MM.1S (cell line): ENCODE data around the gene BTBD8.

Source experiments
- EZH2 ChIP-seq: fragments of 300-600 bp; sonication (generic); optimal IDR thresholded peaks from 2 replicates; pipeline ENCODE3; 2017; ENCODE audit warnings: low read depth, mild to moderate bottlenecking, antibody characterized with exemption, low read length, mixed read lengths
- TF ChIP-seq, protein P1 (sequence below): fragments of 300-600 bp; sonication (generic); IDR thresholded peaks from 2 replicates; pipeline ENCODE4 v1.5.1; 2016; ENCODE audit warnings: antibody characterized with exemption, low read length, mixed read lengths

DNA sequence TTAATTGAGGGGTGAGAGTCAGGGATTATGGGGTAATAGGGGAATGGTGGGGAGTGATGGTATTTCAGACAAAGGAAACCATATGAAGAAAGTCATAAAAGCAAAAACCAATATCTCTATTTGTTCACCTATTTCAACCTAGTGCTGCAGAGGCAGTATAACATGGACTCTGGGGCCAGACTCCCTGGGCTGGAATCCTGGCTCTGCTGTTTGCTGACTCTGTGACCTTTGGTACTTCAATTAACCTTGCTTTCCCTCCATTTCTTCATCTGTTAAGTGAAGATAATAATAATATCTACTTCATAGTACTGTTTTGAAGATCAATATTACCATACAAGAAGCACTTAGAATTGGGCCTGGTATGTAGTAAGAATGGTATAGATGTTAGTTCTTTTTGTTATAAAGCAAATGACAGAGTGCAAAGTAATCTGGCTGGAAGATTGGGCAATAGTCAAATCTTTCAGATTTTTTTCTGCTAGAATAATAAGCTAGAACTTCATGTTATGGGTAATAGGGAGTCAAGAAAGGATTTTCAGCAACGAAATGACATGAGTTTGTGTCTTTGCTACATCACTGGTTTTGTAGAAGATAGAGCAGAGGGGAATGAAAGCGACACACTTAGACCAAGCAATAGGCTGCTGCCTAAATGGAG lies 41.3 kb upstream of the BTBD8 start:
- TF ChIP-seq, protein P1, sequence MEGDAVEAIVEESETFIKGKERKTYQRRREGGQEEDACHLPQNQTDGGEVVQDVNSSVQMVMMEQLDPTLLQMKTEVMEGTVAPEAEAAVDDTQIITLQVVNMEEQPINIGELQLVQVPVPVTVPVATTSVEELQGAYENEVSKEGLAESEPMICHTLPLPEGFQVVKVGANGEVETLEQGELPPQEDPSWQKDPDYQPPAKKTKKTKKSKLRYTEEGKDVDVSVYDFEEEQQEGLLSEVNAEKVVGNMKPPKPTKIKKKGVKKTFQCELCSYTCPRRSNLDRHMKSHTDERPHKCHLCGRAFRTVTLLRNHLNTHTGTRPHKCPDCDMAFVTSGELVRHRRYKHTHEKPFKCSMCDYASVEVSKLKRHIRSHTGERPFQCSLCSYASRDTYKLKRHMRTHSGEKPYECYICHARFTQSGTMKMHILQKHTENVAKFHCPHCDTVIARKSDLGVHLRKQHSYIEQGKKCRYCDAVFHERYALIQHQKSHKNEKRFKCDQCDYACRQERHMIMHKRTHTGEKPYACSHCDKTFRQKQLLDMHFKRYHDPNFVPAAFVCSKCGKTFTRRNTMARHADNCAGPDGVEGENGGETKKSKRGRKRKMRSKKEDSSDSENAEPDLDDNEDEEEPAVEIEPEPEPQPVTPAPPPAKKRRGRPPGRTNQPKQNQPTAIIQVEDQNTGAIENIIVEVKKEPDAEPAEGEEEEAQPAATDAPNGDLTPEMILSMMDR = no peak
- TF ChIP-seq EZH2 = no peak
